B cell (primary cell): ENCODE data around the gene HPCAL4. TPM values are rescaled to one million over a fixed set of nuclear protein-coding genes. Genes with fewer than 3 reads are reported as not detected.

Source experiments
- ATAC-seq: fragments of 200-7000 bp; cut with Tn5 transposase; one replicate; pipeline ENCODE4 v1.10.0; 2021; ENCODE audit warnings: low read depth, mild to moderate bottlenecking, moderate number of reproducible peaks, moderate library complexity
- CTCF ChIA-PET: fragments of 350-600 bp; sonication (Branson Sonifier 250); formaldehyde crosslinking; loops from one replicate; lab custom pipeline; 2021; ENCODE audit warnings: antibody characterized with exemption, inconsistent platforms; lab: Charles Lee
- POLR2A ChIA-PET: fragments of 350-600 bp; sonication (Branson Sonifier 250); formaldehyde crosslinking; loops from one replicate; lab custom pipeline; 2021; ENCODE audit warnings: antibody characterized with exemption; lab: Charles Lee
- DNase-seq: peaks from one replicate; pipeline ENCODE4 v3.0.0; 2013
- H2AFZ ChIP-seq: 2 replicates; pipeline ENCODE4 v1.6.1; 2012; ENCODE audit warnings: mild to moderate bottlenecking, low read depth, low read length; ENCODE audit not compliant: insufficient read depth, poor library complexity, severe bottlenecking
- H3K27ac ChIP-seq, 2 donors: 1 replicate in 1 of 2; 2 replicates in 1 of 2; pipeline ENCODE4 v1.5.1; 2012 to 2013; ENCODE audit warnings: low read length in 2 of 2, mild to moderate bottlenecking in 2 of 2, moderate library complexity in 1 of 2
- H3K27me3 ChIP-seq, 4 experiments: fragments of 200-600 bp in 1 of 4; sonication (generic) in 1 of 4; replicated peaks in 1 of 4; 1 replicate in 2 of 4; 2 replicates in 2 of 4; pipeline versions ENCODE4 v1.6.1 to v1.7.0; 2013 to 2016; ENCODE audit warnings: low read length in 3 of 4, mild to moderate bottlenecking in 2 of 4, mixed read lengths in 1 of 4, moderate library complexity in 1 of 4; ENCODE audit not compliant: insufficient read depth in 4 of 4, control insufficient read depth in 3 of 4; ENCODE audit errors: control extremely low read depth in 1 of 4
- H3K36me3 ChIP-seq, 2 experiments: replicated peaks in 1 of 2; 1 replicate in 1 of 2; 2 replicates in 1 of 2; pipeline versions ENCODE4 v1.6.1 to v1.7.1; 2013; ENCODE audit warnings: low read length in 1 of 2; ENCODE audit not compliant: insufficient read depth in 2 of 2, control insufficient read depth in 1 of 2; ENCODE audit errors: control extremely low read depth in 1 of 2, extremely low read depth in 1 of 2
- H3K4me1 ChIP-seq, 2 donors: fragments of 200-600 bp in 1 of 2; sonication (generic) in 1 of 2; 1 replicate in 1 of 2; 2 replicates in 1 of 2; pipeline versions ENCODE4 v1.5.1 to v1.6.1; 2013 to 2017; ENCODE audit warnings: low read length in 2 of 2; ENCODE audit not compliant: control insufficient read depth in 2 of 2, insufficient read depth in 2 of 2
- H3K4me2 ChIP-seq: replicated peaks from 2 replicates; pipeline ENCODE3; 2012; ENCODE audit warnings: mild to moderate bottlenecking, low read depth, low read length; ENCODE audit not compliant: poor library complexity, severe bottlenecking
- H3K4me3 ChIP-seq, 5 experiments: fragments of 200-600 bp in 1 of 5; sonication (generic) in 1 of 5; 1 replicate in 3 of 5; 2 replicates in 2 of 5; pipeline versions ENCODE4 v1.5.1 to v1.7.0; 2011 to 2016; ENCODE audit warnings: low read length in 4 of 5, mild to moderate bottlenecking in 4 of 5, low read depth in 2 of 5, control low read depth in 1 of 5, moderate library complexity in 1 of 5; ENCODE audit not compliant: insufficient read depth in 1 of 5; ENCODE audit errors: control extremely low read depth in 1 of 5, extremely low read depth in 1 of 5
- H3K79me2 ChIP-seq: fragments of 200-600 bp; sonication (generic); one replicate; pipeline ENCODE4 v1.6.0; 2016; ENCODE audit warnings: low read length; ENCODE audit not compliant: control insufficient read depth, insufficient read depth
- H3K9ac ChIP-seq: fragments of 200-600 bp; sonication (generic); 2 replicates; pipeline ENCODE4 v1.6.1; 2017; ENCODE audit warnings: mild to moderate bottlenecking, low read length, moderate library complexity
- H3K9me3 ChIP-seq, 3 donors: one replicate each; pipeline versions ENCODE4 v1.6.1 to v1.7.1; 2013; ENCODE audit warnings: low read length in 2 of 3; ENCODE audit not compliant: control insufficient read depth in 2 of 3, insufficient read depth in 1 of 3; ENCODE audit errors: control extremely low read depth in 1 of 3
- H4K20me1 ChIP-seq: 2 replicates; pipeline ENCODE4 v1.6.0; 2012; ENCODE audit warnings: mild to moderate bottlenecking, low read length; ENCODE audit not compliant: insufficient read depth, control insufficient read depth, poor library complexity, severe bottlenecking
- H3K27ac Mint-ChIP-seq: one replicate; pipeline ENCODE4 v1.8.0; 2021; ENCODE audit warnings: mixed read lengths
- H3K27me3 Mint-ChIP-seq: one replicate; pipeline ENCODE4 v1.8.0; 2021; ENCODE audit warnings: mixed read lengths
- H3K4me1 Mint-ChIP-seq: one replicate; pipeline ENCODE4 v1.8.0; 2021; ENCODE audit warnings: mixed read lengths
- H3K4me3 Mint-ChIP-seq: one replicate; pipeline ENCODE4 v1.8.0; 2021; ENCODE audit warnings: mixed read lengths
- H3K9me3 Mint-ChIP-seq: one replicate; pipeline ENCODE4 v1.8.0; 2022; ENCODE audit warnings: mixed read lengths; ENCODE audit not compliant: insufficient read depth
- CTCF ChIP-seq: fragments of 200-600 bp; IDR thresholded peaks from one replicate; pipeline ENCODE4 v1.8.0; 2022; ENCODE audit warnings: antibody characterized with exemption, mild to moderate bottlenecking
- EZH2 ChIP-seq: IDR thresholded peaks from 2 replicates; pipeline ENCODE4 v1.6.1; 2012; ENCODE audit warnings: borderline replicate concordance, low read depth, mild to moderate bottlenecking, moderate library complexity, low read length; ENCODE audit not compliant: insufficient read depth, poor library complexity, severe bottlenecking
- WGBS: methylation state at CpG from one replicate; pipeline ENCODE4 v1.1.5; 2013; ENCODE audit warnings: missing lambda C conversion rate; ENCODE audit not compliant: insufficient coverage; 5-methylcytosine and 5-hydroxymethylcytosine counted together
- intact Hi-C: fragments of 100-400 bp; cut with micrococcal nuclease; formaldehyde crosslinking; loops from one replicate; pipeline ENCODE4 v1.10.0; 2022
- polyA plus RNA-seq: library from polyadenylated mRNA; depleted of rRNA; stranded (reverse); fragments of >200 nt; gene quantifications from 2 replicates; pipeline ENCODE4 v1.2.3, GENCODE V29; 2012
- total RNA-seq, 2 donors: library from RNA; stranded (reverse); fragments of 120-200 nt in 1 of 2; gene quantifications; 1 replicate in 1 of 2; 2 replicates in 1 of 2; pipeline versions ENCODE4 v1.2.3 to v1.2.4, GENCODE V29; 2013 to 2022

HPCAL4 gene
- total and polyA plus RNA-seq, 2 donors (not counting 1 experiment from before 2014, with no cell fraction given) = not detected

- Histone ChIP-seq H3K4me3 (no peak overlapping the region), H3K4me2 (no peak overlapping the region), H2AFZ (no peak overlapping the region), H3K9ac (no peak overlapping the region), H3K4me1 (peaks cover 6 to 9% of the 10 kb centered on the region in 2 donors), H3K36me3 (no peaks in the 10 kb centered on the region), H3K9me3 (peaks cover 0 to 8% (median 0%) of the 10 kb centered on the region in 3 donors), H3K27ac (no peak overlapping the region), H3K79me2 (no peaks in the 10 kb centered on the region), H4K20me1 (no peaks in the 10 kb centered on the region), H3K27me3 (peaks cover 0 to 29% (median 12%) of the 10 kb centered on the region in 4 experiments)
- ATAC-seq = no peak
- no peak for TF ChIP-seq EZH2
- TF ChIP-seq CTCF = no peak
- Mint-ChIP-seq H3K4me3 (no peak overlapping the region), H3K4me1 (peaks cover 4% of the 10 kb centered on the region), H3K27ac (no peak overlapping the region), H3K9me3 (no peaks in the 10 kb centered on the region), H3K27me3 (peaks cover 30% of the 10 kb centered on the region)
- CTCF ChIA-PET = interaction anchor here (1.5 to 1.9 kb wide), 2 partner anchors 11 to 12 kb away, joined by 3 to 8 read pairs; no protein-coding TSS in a partner anchor
- DNase-seq = no peak
- POLR2A ChIA-PET = no interaction called here
- intact Hi-C loops = no loop called here
- 91% methylated on average over 3 of the region's 4 CpGs for WGBS
Measured at GRCh38 chr1:39642796-39643195, 48.4 kb downstream of the HPCAL4 start.

GRCh38 chr1:39640861-39641260 lies 50.4 kb downstream of the HPCAL4 start:
- Mint-ChIP-seq H3K27me3 (peaks cover 42% of the 10 kb centered on the region), H3K4me3 (peak overlapping the region; percentile 11), H3K27ac (no peak overlapping the region), H3K4me1 (peaks cover 4% of the 10 kb centered on the region), H3K9me3 (no peaks in the 10 kb centered on the region)
- H3K36me3 ChIP-seq = no peaks in the 10 kb centered on the region
- TF ChIP-seq EZH2 (no peak), CTCF (no peak)
- peaks cover 0 to 8% (median 0%) of the 10 kb centered on the region in 3 donors for H3K9me3 ChIP-seq
- H2AFZ ChIP-seq = no peak overlapping the region
- no peak overlapping the region for H3K4me2 ChIP-seq
- no peak overlapping the region for H3K4me3 ChIP-seq
- no peak for DNase-seq
- no peak for ATAC-seq
- intact Hi-C loops = no loop called here
- H3K79me2 ChIP-seq = no peaks in the 10 kb centered on the region
- H4K20me1 ChIP-seq = no peaks in the 10 kb centered on the region
- 98% methylated on average over 6 of the region's 8 CpGs for WGBS
- CTCF ChIA-PET = interaction anchor here (0.8 to 1.0 kb wide), 2 partner anchors 10 to 30 kb away, joined by 3 read pairs; no protein-coding TSS in a partner anchor
- peaks cover 0 to 40% (median 19%) of the 10 kb centered on the region in 4 experiments for H3K27me3 ChIP-seq
- no peak overlapping the region for H3K9ac ChIP-seq
- no peak overlapping the region for H3K27ac ChIP-seq
- peaks cover 6 to 9% of the 10 kb centered on the region in 2 donors for H3K4me1 ChIP-seq
- POLR2A ChIA-PET = no interaction called here
